ENCODE results near the gene NLK.

Gene NLK

DNA sequence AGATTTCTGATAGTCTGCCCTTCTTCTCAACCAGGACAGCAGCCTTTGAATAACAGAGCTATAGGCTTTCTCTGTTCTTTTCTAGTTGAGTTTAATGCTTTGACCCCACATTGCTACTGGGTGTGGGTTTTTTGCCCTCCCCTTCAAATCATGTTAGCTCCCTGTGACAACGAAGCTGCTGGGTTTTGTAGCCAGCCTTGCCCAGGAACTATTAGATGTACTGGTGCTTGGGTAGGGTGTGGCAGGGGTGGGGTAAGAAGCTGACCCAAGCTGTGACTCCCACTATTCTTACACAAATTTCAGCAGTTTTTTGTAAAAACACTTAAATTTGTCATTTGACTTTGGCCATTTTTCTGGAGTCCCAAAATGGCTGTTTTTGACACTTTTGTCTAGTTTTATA, 69.7 kb downstream of the NLK start:
- H4K20me1 ChIP-seq (ENCODE audit: low read depth, low read length), result no peaks in the 10 kb centered on the region
- no peak overlapping the region for H3K4me2 ChIP-seq (ENCODE audit: low read depth, low read length, poor library complexity, severe bottlenecking)
- H3K9me3 ChIP-seq (ENCODE audit: insufficient read depth, low read length), result no peaks in the 10 kb centered on the region
- TF ChIP-seq, protein P1, sequence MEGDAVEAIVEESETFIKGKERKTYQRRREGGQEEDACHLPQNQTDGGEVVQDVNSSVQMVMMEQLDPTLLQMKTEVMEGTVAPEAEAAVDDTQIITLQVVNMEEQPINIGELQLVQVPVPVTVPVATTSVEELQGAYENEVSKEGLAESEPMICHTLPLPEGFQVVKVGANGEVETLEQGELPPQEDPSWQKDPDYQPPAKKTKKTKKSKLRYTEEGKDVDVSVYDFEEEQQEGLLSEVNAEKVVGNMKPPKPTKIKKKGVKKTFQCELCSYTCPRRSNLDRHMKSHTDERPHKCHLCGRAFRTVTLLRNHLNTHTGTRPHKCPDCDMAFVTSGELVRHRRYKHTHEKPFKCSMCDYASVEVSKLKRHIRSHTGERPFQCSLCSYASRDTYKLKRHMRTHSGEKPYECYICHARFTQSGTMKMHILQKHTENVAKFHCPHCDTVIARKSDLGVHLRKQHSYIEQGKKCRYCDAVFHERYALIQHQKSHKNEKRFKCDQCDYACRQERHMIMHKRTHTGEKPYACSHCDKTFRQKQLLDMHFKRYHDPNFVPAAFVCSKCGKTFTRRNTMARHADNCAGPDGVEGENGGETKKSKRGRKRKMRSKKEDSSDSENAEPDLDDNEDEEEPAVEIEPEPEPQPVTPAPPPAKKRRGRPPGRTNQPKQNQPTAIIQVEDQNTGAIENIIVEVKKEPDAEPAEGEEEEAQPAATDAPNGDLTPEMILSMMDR (IDR thresholded peaks at IDR 0.05; ENCODE audit: insufficient read depth, low read length, poor library complexity, severe bottlenecking), result no peak
- no peaks in the 10 kb centered on the region for H3K36me3 ChIP-seq (ENCODE audit: low read length)
- no peaks in the 10 kb centered on the region for H3F3A ChIP-seq (ENCODE audit: insufficient read depth)
- H3K27me3 ChIP-seq (ENCODE audit: low read length), result no peaks in the 10 kb centered on the region
- H3K27ac ChIP-seq (ENCODE audit: low read depth, low read length), result no peak overlapping the region
- H3K79me2 ChIP-seq (ENCODE audit: insufficient read depth, low read length), result no peaks in the 10 kb centered on the region
- no peak overlapping the region for H3K4me3 ChIP-seq (ENCODE audit: insufficient read depth, low read length, poor library complexity, severe bottlenecking)
- no peaks in the 10 kb centered on the region for H3K9me2 ChIP-seq (replicated peaks; ENCODE audit: insufficient read depth, low read length)
- no peak overlapping the region for H3K9ac ChIP-seq (ENCODE audit: low read length)
- H2AFZ ChIP-seq (ENCODE audit: low read depth, low read length, severe bottlenecking), result no peak overlapping the region

DNA sequence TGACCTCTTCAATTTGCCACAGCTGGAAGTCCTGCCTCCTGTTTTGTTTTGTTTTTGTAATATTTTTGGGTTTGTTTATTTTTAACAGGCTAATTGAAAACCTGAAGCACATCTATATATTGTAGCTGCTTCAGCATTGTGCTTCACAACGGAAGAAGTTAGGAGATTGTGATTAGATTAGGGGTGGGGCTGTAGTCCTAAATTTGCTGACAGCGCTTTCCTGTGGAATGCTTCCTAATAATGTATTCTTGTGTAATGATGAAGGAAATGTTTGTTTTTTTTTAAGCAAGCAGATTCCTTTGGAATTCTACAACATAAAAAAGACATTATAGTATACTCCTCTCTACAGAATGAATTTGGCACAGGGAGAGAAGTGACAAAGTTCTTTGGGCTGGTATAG, 70.1 kb downstream of the NLK start:
- TF ChIP-seq, protein P1 (IDR thresholded peaks at IDR 0.05; ENCODE audit: insufficient read depth, low read length, poor library complexity, severe bottlenecking), result no peak
- TF ChIP-seq EZH2phosphoT487 (conservative IDR thresholded peaks at IDR 0.05; ENCODE audit: low read length), result no peak
- H2AFZ ChIP-seq (ENCODE audit: low read depth, low read length, severe bottlenecking), result no peak overlapping the region
- no peaks in the 10 kb centered on the region for H3K79me2 ChIP-seq (ENCODE audit: insufficient read depth, low read length)
- no peak overlapping the region for H3K9ac ChIP-seq (ENCODE audit: low read length)
- H3K9me2 ChIP-seq (replicated peaks; ENCODE audit: insufficient read depth, low read length), result no peaks in the 10 kb centered on the region
- H3F3A ChIP-seq (ENCODE audit: insufficient read depth), result no peaks in the 10 kb centered on the region
- H3K4me3 ChIP-seq (ENCODE audit: insufficient read depth, low read length, poor library complexity, severe bottlenecking), result no peak overlapping the region
- no peaks in the 10 kb centered on the region for H3K36me3 ChIP-seq (ENCODE audit: low read length)
- H3K4me2 ChIP-seq (ENCODE audit: low read depth, low read length, poor library complexity, severe bottlenecking), result no peak overlapping the region
- H3K27me3 ChIP-seq (ENCODE audit: low read length), result no peaks in the 10 kb centered on the region
- H3K9me3 ChIP-seq (ENCODE audit: insufficient read depth, low read length), result no peaks in the 10 kb centered on the region
- no peak overlapping the region for H3K27ac ChIP-seq (ENCODE audit: low read depth, low read length)
- no peaks in the 10 kb centered on the region for H4K20me1 ChIP-seq (ENCODE audit: low read depth, low read length)

DNA sequence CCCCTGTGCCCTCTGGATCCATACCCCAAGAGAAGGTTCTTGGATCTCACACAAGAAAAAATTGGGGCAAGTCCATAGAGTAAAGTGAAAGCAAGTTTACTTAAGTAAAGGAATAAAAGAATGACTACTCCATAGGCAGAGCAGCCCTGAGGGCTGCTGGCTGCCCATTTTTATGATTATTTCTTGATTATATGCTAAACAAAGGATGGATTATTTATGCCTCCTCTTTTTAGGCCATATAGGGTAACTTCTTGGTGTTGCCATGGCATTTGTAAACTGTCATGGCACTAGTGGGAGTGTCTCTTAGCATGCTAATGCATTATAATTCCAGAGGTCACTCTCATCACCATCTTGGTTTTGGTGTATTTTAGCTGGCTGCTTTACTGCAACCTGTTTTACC, 70.8 kb downstream of the NLK start:
- H3K79me2 ChIP-seq (ENCODE audit: insufficient read depth, low read length), result no peaks in the 10 kb centered on the region
- H3K9ac ChIP-seq (ENCODE audit: low read length), result no peak overlapping the region
- no peaks in the 10 kb centered on the region for H3K9me2 ChIP-seq (replicated peaks; ENCODE audit: insufficient read depth, low read length)
- no peak overlapping the region for H3K4me2 ChIP-seq (ENCODE audit: low read depth, low read length, poor library complexity, severe bottlenecking)
- H3F3A ChIP-seq (ENCODE audit: insufficient read depth), result no peaks in the 10 kb centered on the region
- TF ChIP-seq, protein P1 (IDR thresholded peaks at IDR 0.05; ENCODE audit: insufficient read depth, low read length, poor library complexity, severe bottlenecking), result no peak
- no peak for TF ChIP-seq EZH2phosphoT487 (conservative IDR thresholded peaks at IDR 0.05; ENCODE audit: low read length)
- no peaks in the 10 kb centered on the region for H3K27me3 ChIP-seq (ENCODE audit: low read length)
- H3K36me3 ChIP-seq (ENCODE audit: low read length), result no peaks in the 10 kb centered on the region
- no peak overlapping the region for H3K4me3 ChIP-seq (ENCODE audit: insufficient read depth, low read length, poor library complexity, severe bottlenecking)
- H3K27ac ChIP-seq (ENCODE audit: low read depth, low read length), result no peak overlapping the region
- no peaks in the 10 kb centered on the region for H3K9me3 ChIP-seq (ENCODE audit: insufficient read depth, low read length)
- no peak overlapping the region for H2AFZ ChIP-seq (ENCODE audit: low read depth, low read length, severe bottlenecking)
- H4K20me1 ChIP-seq (ENCODE audit: low read depth, low read length), result no peaks in the 10 kb centered on the region

DNA sequence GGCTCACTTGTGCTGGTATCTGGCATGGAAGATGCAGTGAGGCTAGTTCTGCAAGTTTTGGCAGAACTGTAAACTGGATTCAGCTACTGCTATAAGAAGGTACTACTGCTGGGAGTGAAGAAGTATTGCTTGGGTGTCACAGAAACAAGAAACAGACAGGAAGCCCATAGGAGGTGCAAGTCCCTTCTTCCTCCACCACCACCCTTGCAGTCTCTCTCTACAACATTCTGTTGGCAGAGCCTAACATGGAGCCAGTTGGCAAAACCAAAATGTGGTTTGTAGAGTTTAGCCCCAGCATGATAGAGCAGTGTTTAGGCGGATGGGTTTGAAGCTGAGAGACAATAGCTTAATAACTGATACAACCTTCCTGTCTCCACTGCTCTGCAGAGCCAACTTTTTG, 72.6 kb downstream of the NLK start:
- H2AFZ ChIP-seq (ENCODE audit: low read depth, low read length, severe bottlenecking), result no peak overlapping the region
- no peaks in the 10 kb centered on the region for H3K79me2 ChIP-seq (ENCODE audit: insufficient read depth, low read length)
- H3K9me2 ChIP-seq (replicated peaks; ENCODE audit: insufficient read depth, low read length), result no peaks in the 10 kb centered on the region
- H3K9ac ChIP-seq (ENCODE audit: low read length), result no peak overlapping the region
- no peak overlapping the region for H3K27ac ChIP-seq (ENCODE audit: low read depth, low read length)
- H4K20me1 ChIP-seq (ENCODE audit: low read depth, low read length), result no peaks in the 10 kb centered on the region
- no peaks in the 10 kb centered on the region for H3K36me3 ChIP-seq (ENCODE audit: low read length)
- H3K4me3 ChIP-seq (ENCODE audit: insufficient read depth, low read length, poor library complexity, severe bottlenecking), result no peak overlapping the region
- no peaks in the 10 kb centered on the region for H3K27me3 ChIP-seq (ENCODE audit: low read length)
- H3K9me3 ChIP-seq (ENCODE audit: insufficient read depth, low read length), result no peaks in the 10 kb centered on the region
- H3F3A ChIP-seq (ENCODE audit: insufficient read depth), result no peaks in the 10 kb centered on the region
- TF ChIP-seq, protein P1 (IDR thresholded peaks at IDR 0.05; ENCODE audit: insufficient read depth, low read length, poor library complexity, severe bottlenecking), result no peak
- no peak for TF ChIP-seq EZH2phosphoT487 (conservative IDR thresholded peaks at IDR 0.05; ENCODE audit: low read length)
- no peak overlapping the region for H3K4me2 ChIP-seq (ENCODE audit: low read depth, low read length, poor library complexity, severe bottlenecking)

Data from SU-DHL-6 (cell line).